Endothelial cell of umbilical vein (primary cell): ENCODE measurements around the gene LPAR1. TPM values are rescaled to one million over a fixed set of nuclear protein-coding genes. Genes with fewer than 3 reads are reported as not detected.

Source experiments
- BruUV-seq: library from RNA; stranded (reverse); fragments of 400-500 nt; replicated peaks from 2 replicates; lab custom pipeline; 2021; lab: Mats Ljungman, UMichigan
- CTCF ChIA-PET: fragments of 300-600, 350-600 bp; sonication (Branson Sonifier 250); formaldehyde crosslinking; loops from one replicate; lab custom pipeline; 2021; ENCODE audit warnings: antibody characterized with exemption, inconsistent platforms; lab: Charles Lee
- POLR2A ChIA-PET: fragments of 300-600, 350-600 bp; sonication (Branson Sonifier 250); formaldehyde crosslinking; loops from one replicate; lab custom pipeline; 2021; ENCODE audit warnings: antibody characterized with exemption, inconsistent platforms; lab: Charles Lee
- DNase-seq: peaks from one replicate; pipeline ENCODE4 v3.0.0-alpha.2; 2011; ENCODE audit warnings: low read depth, low spot score
- FAIRE-seq: peaks from 2 replicates; lab custom pipeline; 2011; peaks lifted over from hg19 to GRCh38; lab: Jason Lieb, UNC
- H2AFZ ChIP-seq: 2 replicates; pipeline ENCODE4 v1.6.0; 2012; ENCODE audit warnings: low read depth, low read length, control low read depth, inconsistent platforms
- H3K27ac ChIP-seq: 2 replicates; pipeline ENCODE4 v1.5.1; 2011; ENCODE audit warnings: low read depth, mild to moderate bottlenecking, control low read depth, low read length, moderate library complexity; ENCODE audit not compliant: insufficient read depth
- H3K27me3 ChIP-seq, 2 experiments: 2 replicates each; pipeline versions ENCODE4 v1.6.0 to v1.6.1; 2011; ENCODE audit warnings: low read length in 2 of 2, mixed read lengths in 1 of 2; ENCODE audit not compliant: control insufficient read depth in 2 of 2, insufficient read depth in 2 of 2
- H3K36me3 ChIP-seq, 2 experiments: 2 replicates in 1 of 2; 3 replicates in 1 of 2; pipeline ENCODE4 v1.5.1; 2011; ENCODE audit warnings: low read length in 2 of 2, mild to moderate bottlenecking in 1 of 2, moderate library complexity in 1 of 2; ENCODE audit not compliant: control insufficient read depth in 2 of 2, insufficient read depth in 2 of 2; ENCODE audit errors: extremely low read depth in 1 of 2
- H3K4me1 ChIP-seq: 3 replicates; pipeline ENCODE4 v1.5.1; 2011; ENCODE audit warnings: mild to moderate bottlenecking, low read length; ENCODE audit not compliant: control insufficient read depth, insufficient read depth; ENCODE audit errors: extremely low read depth
- H3K4me2 ChIP-seq: 2 replicates; pipeline ENCODE4 v1.6.1; 2011; ENCODE audit warnings: low read length, control low read depth, mixed read lengths; ENCODE audit not compliant: insufficient read depth
- H3K4me3 ChIP-seq, 3 experiments: fragments of 200-600 bp in 1 of 3; sonication (generic), shearing (Covaris generic) in 1 of 3; replicated peaks in 1 of 3; 2 replicates each; pipeline ENCODE4 v1.5.1; 2011 to 2016; ENCODE audit warnings: control low read depth in 3 of 3, low read length in 3 of 3, mild to moderate bottlenecking in 2 of 3, inconsistent platforms in 1 of 3, low read depth in 1 of 3, moderate library complexity in 1 of 3; ENCODE audit not compliant: insufficient read depth in 1 of 3
- H3K79me2 ChIP-seq: 2 replicates; pipeline ENCODE4 v1.6.0; 2012; ENCODE audit warnings: low read length, inconsistent platforms; ENCODE audit not compliant: control insufficient read depth, insufficient read depth
- H3K9ac ChIP-seq: replicated peaks from 2 replicates; pipeline ENCODE3; 2011; ENCODE audit warnings: low read length, control low read depth; ENCODE audit not compliant: insufficient read depth; ENCODE audit errors: extremely low read depth
- H3K9me1 ChIP-seq: replicated peaks from 3 replicates; pipeline ENCODE4 v1.6.0; 2011; ENCODE audit warnings: mild to moderate bottlenecking, low read length; ENCODE audit not compliant: control insufficient read depth, insufficient read depth; ENCODE audit errors: extremely low read depth
- H3K9me3 ChIP-seq: replicated peaks from 2 replicates; pipeline ENCODE4 v1.5.1; 2012; ENCODE audit warnings: low read length, inconsistent platforms; ENCODE audit not compliant: control insufficient read depth, insufficient read depth
- H4K20me1 ChIP-seq: replicated peaks from 2 replicates; pipeline ENCODE3; 2011; ENCODE audit warnings: mild to moderate bottlenecking, low read length; ENCODE audit not compliant: control insufficient read depth, insufficient read depth; ENCODE audit errors: extremely low read depth
- CTCF ChIP-seq, 2 donors: IDR thresholded peaks; 1 replicate in 1 of 2; 2 replicates in 1 of 2; pipeline ENCODE4 v1.5.1; 2011; ENCODE audit warnings: low read length in 2 of 2, mild to moderate bottlenecking in 2 of 2, moderate library complexity in 2 of 2, control low read depth in 1 of 2, inconsistent platforms in 1 of 2, low read depth in 1 of 2; ENCODE audit not compliant: insufficient read depth in 1 of 2; ENCODE audit errors: extremely low read depth in 1 of 2
- EZH2 ChIP-seq: IDR thresholded peaks from 2 replicates; pipeline ENCODE4 v1.6.1; 2012; ENCODE audit warnings: borderline replicate concordance, low read depth, mild to moderate bottlenecking, moderate library complexity, low read length, inconsistent platforms; ENCODE audit not compliant: severe bottlenecking
- FOS ChIP-seq: IDR thresholded peaks from 2 replicates; pipeline ENCODE4 v1.6.1; 2011; ENCODE audit warnings: mild to moderate bottlenecking, low read length, moderate library complexity, borderline replicate concordance; ENCODE audit not compliant: insufficient read depth
- JUN ChIP-seq: IDR thresholded peaks from 2 replicates; pipeline ENCODE4 v1.6.1; 2011; ENCODE audit warnings: borderline replicate concordance, low read depth; ENCODE audit not compliant: insufficient read length, insufficient read depth
- MAX ChIP-seq: IDR thresholded peaks from 2 replicates; pipeline ENCODE4 v1.6.1; 2011; ENCODE audit not compliant: insufficient read depth, insufficient read length
- MYC ChIP-seq: IDR thresholded peaks from one replicate; pipeline ENCODE4 v1.6.1; 2011; ENCODE audit warnings: mild to moderate bottlenecking, low read depth, low read length
- POLR2A ChIP-seq: IDR thresholded peaks from 2 replicates; pipeline ENCODE4 v1.6.1; 2012; ENCODE audit warnings: low read depth, mild to moderate bottlenecking, control low read depth, low read length
- POLR2AphosphoS5 ChIP-seq: IDR thresholded peaks from 2 replicates; pipeline ENCODE4 v1.6.1; 2012; ENCODE audit warnings: low read depth, mild to moderate bottlenecking, control low read depth, low read length, moderate library complexity; ENCODE audit not compliant: insufficient read depth
- dilution Hi-C: fragments of 300-500 bp; cut with MboI; formaldehyde crosslinking; loops from one replicate; pipeline ENCODE4 v1.15.0; 2019; ENCODE audit warnings: low sequenced_read_pairs; ENCODE audit not compliant: extremely low pct_ligation_motif_present
- intact Hi-C: fragments of 100-400 bp; cut with micrococcal nuclease; formaldehyde crosslinking; loops from one replicate; pipeline ENCODE4 v1.10.0; 2022
- polyA plus RNA-seq, 4 experiments: library from polyadenylated mRNA; depleted of rRNA in 3 of 4; stranded (reverse) in 3 of 4; unstranded in 1 of 4; fragments of >200 nt; gene quantifications; 2 replicates each; pipeline versions ENCODE4 v1.2.1 to v1.2.3, GENCODE V29; 2011 to 2012; ENCODE audit warnings: missing spikeins in 1 of 4
- total RNA-seq: library from RNA; stranded (reverse); gene quantifications from 2 replicates; pipeline ENCODE4 v1.2.3, GENCODE V29; 2021

Gene LPAR1
- total and polyA plus RNA-seq, 2 donors (not counting 3 experiments of a cell fraction or from before 2014, with no cell fraction given) = 0.88 to 3.0 TPM

GRCh38 chr9:111013250-111013649, 25.0 kb downstream of the LPAR1 start:
- no peak for TF ChIP-seq FOS
- no peak for TF ChIP-seq MYC
- no peak for TF ChIP-seq EZH2
- TF ChIP-seq POLR2A = no peak
- TF ChIP-seq POLR2AphosphoS5 = no peak
- TF ChIP-seq MAX = no peak
- no peak for TF ChIP-seq JUN
- no peak for TF ChIP-seq CTCF (IDR thresholded peaks at IDR 0.05; ENCODE audit: extremely low read depth in 1 of 2, insufficient read depth in 1 of 2, low read depth in 1 of 2, low read length in 2 of 2)
- no peak overlapping the region for H3K9ac ChIP-seq
- FAIRE-seq (no peak), DNase-seq (no peak)
- H3K27ac ChIP-seq = no peak overlapping the region
- H3K4me3 ChIP-seq = no peak overlapping the region
- intact Hi-C loops = no loop called here
- H3K27me3 ChIP-seq = no peaks in the 10 kb centered on the region
- ChIA-PET CTCF (no interaction called here), POLR2A (no interaction called here)
- H2AFZ ChIP-seq = no peak overlapping the region
- no peaks in the 10 kb centered on the region for H3K36me3 ChIP-seq
- no peaks in the 10 kb centered on the region for H3K4me1 ChIP-seq
- H3K9me3 ChIP-seq = no peaks in the 10 kb centered on the region
- H4K20me1 ChIP-seq = no peaks in the 10 kb centered on the region
- H3K9me1 ChIP-seq = no peaks in the 10 kb centered on the region
- no peak overlapping the region for H3K4me2 ChIP-seq
- H3K79me2 ChIP-seq = no peaks in the 10 kb centered on the region
- BruUV-seq = no TSS peak
- dilution Hi-C loops = no loop called here
